Adrenal gland (tissue), 12 donors: ENCODE results near the gene PSTPIP2. TPM values are rescaled to one million over a fixed set of nuclear protein-coding genes. Genes with fewer than 3 reads are reported as not detected.
"Not testable (repeated sequence)": the region's sequence is repeated elsewhere in the genome, so short reads cannot be mapped to it uniquely, and the experiment has no call there.

Source experiments
- DNase-seq, 7 donors: peaks; one replicate each; pipeline ENCODE4 v3.0.0-alpha.2; 2019 to 2020
- H3K27ac ChIP-seq, 5 donors: fragments of 200-600 bp; sonication (generic) in 4 of 5; 1 replicate in 3 of 5; 2 replicates in 2 of 5; pipeline versions ENCODE4 v1.5.1 to v1.8.0; 2016 to 2020; ENCODE audit warnings: mild to moderate bottlenecking in 1 of 5
- H3K27me3 ChIP-seq: fragments of 200-600 bp; 2 replicates; pipeline ENCODE4 v1.8.0; 2021
- H3K36me3 ChIP-seq, 2 donors: fragments of 200-600 bp; replicated peaks in 1 of 2; 1 replicate in 1 of 2; 2 replicates in 1 of 2; pipeline versions ENCODE4 v1.5.1 to v1.8.0; 2018 to 2022
- H3K4me1 ChIP-seq, 2 donors: fragments of 200-600 bp; replicated peaks in 1 of 2; 1 replicate in 1 of 2; 2 replicates in 1 of 2; pipeline versions ENCODE4 v1.5.1 to v1.8.0; 2018 to 2021
- H3K4me3 ChIP-seq, 4 donors: fragments of 200-600 bp; sonication (generic) in 3 of 4; one replicate each; pipeline ENCODE4 v1.5.1; 2016 to 2018
- H3K9me3 ChIP-seq, 3 donors: fragments of 200-600 bp; sonication (generic) in 1 of 3; replicated peaks in 1 of 3; 1 replicate in 2 of 3; 2 replicates in 1 of 3; pipeline versions ENCODE4 v1.5.1 to v1.8.0; 2016 to 2021
- POLR2A ChIP-seq, 2 donors: fragments of 450-650 bp; IDR thresholded peaks; one replicate each; pipeline ENCODE4 v1.6.1; 2017; ENCODE audit warnings: antibody characterized with exemption in 2 of 2, mild to moderate bottlenecking in 2 of 2, moderate library complexity in 1 of 2
- WGBS, 4 donors: extraction: QIAGEN DNeasy Blood & Tissue Kit in 2 of 4; methylation state at CpG; one replicate each; pipeline versions ENCODE4 v1.1.5 to v1.1.7; 2013 to 2017; 5-methylcytosine and 5-hydroxymethylcytosine counted together
- intact Hi-C, 2 donors: fragments of 100-400 bp; cut with DNase I; formaldehyde crosslinking; loops; one replicate each; pipeline versions ENCODE4 v1.14.1 to v1.15.0; 2022 to 2023
- polyA plus RNA-seq, 3 donors: library from polyadenylated mRNA; stranded (reverse); fragments of 200-250 nt in 2 of 3; fragments of 350-450 nt in 1 of 3; fragmentation: Illumina TruSeq in 1 of 3; extraction: RNeasy Lipid Tissue Mini Kit (QIAGEN cat#74804) in 1 of 3; gene quantifications; one replicate each; pipeline ENCODE4 v1.2.3, GENCODE V29; 2013 to 2014
- total RNA-seq, 9 donors: library from RNA; depleted of rRNA in 4 of 9; stranded (reverse); fragments of >200 nt in 4 of 9; fragments of 120-200 nt in 1 of 9; fragmentation: NEBNext Ultra II Directional in 1 of 9; extraction: Animal tissue kit (Norgen Biotek cat#: 25700) in 1 of 9; gene quantifications; one replicate each; pipeline versions ENCODE4 v1.1.0 to v1.2.4, GENCODE V29; 2013 to 2023
- TF ChIP-seq, protein P1 (sequence below), 6 experiments: fragments of 450-650 bp in 4 of 6; fragments of 200-600 bp in 2 of 6; sonication (generic) in 1 of 6; IDR thresholded peaks; 1 replicate in 5 of 6; 2 replicates in 1 of 6; pipeline versions ENCODE4 v1.5.1 to v1.8.0; 2016 to 2021; ENCODE audit warnings: antibody characterized with exemption in 6 of 6, mild to moderate bottlenecking in 2 of 6, moderate library complexity in 1 of 6
- donor health status: healthy with polysubstance abuse.
- donor health status: Bipolar disorder and iron deficiency.
- donor health status: DM: yes; HTN: yes; CAD: no.
- donor health status: DM: no; HTN: no; CAD: no.
- donor health status: DM: no; HTN: no; CAD: no.
- donor health status: DM: yes; HTN: yes; CAD: no.

PSTPIP2 gene
- total and polyA plus RNA-seq, 12 donors: 5.3 to 17.8 (median 8.4) TPM

DNA sequence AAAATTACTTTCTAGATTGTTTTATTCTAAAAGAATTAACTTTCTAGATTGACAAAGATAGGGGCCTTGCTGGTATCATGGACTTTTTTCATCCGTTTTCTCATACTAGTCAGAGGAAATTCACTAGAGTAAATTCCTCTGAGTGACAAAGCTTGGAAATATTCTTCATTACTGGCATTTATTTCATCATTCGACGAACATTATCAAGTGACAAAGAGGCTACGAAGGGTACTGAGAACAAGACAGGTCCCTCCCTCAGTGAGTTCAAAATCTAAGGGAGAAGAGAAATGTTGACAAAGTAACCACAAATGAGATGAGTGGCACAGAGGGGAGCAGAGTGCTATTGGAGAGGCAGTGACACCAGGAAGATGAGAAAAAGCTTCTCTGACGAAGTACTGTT lies 109.2 kb downstream of the PSTPIP2 start:
- no peaks in the 10 kb centered on the region for H3K36me3 ChIP-seq
- intact Hi-C loops: no loop called here
- H3K4me3 ChIP-seq: no peak overlapping the region
- TF ChIP-seq POLR2A (IDR thresholded peaks at IDR 0.05): no peak
- TF ChIP-seq, protein P1, sequence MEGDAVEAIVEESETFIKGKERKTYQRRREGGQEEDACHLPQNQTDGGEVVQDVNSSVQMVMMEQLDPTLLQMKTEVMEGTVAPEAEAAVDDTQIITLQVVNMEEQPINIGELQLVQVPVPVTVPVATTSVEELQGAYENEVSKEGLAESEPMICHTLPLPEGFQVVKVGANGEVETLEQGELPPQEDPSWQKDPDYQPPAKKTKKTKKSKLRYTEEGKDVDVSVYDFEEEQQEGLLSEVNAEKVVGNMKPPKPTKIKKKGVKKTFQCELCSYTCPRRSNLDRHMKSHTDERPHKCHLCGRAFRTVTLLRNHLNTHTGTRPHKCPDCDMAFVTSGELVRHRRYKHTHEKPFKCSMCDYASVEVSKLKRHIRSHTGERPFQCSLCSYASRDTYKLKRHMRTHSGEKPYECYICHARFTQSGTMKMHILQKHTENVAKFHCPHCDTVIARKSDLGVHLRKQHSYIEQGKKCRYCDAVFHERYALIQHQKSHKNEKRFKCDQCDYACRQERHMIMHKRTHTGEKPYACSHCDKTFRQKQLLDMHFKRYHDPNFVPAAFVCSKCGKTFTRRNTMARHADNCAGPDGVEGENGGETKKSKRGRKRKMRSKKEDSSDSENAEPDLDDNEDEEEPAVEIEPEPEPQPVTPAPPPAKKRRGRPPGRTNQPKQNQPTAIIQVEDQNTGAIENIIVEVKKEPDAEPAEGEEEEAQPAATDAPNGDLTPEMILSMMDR (IDR thresholded peaks at IDR 0.05): no peak
- no peaks in the 10 kb centered on the region for H3K9me3 ChIP-seq
- WGBS, 4 donors: 73 to 88% (median 81%) methylated on average over 5 of the region's 5 CpGs
- no peak for DNase-seq
- no peak overlapping the region for H3K27ac ChIP-seq
- no peaks in the 10 kb centered on the region for H3K27me3 ChIP-seq
- H3K4me1 ChIP-seq: peaks cover 25 to 37% of the 10 kb centered on the region in 2 donors

DNA sequence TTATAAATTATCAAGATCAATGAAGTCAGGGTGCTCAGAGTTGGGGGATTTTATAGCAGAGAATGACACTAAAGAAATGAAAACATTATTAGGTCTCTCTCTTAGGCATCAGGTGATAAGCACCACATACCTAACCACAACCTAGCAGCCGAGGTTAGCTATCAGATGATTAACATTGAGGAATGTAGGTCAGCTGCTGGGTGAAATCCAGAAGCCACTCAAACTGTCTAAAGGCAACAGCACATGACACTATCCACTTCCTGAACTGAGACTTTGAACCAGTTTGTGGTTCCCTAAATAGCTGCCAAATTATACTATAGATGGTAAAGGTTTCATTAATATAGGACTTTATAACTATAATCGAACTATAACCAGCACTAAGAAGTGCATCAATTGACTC lies 109.6 kb downstream of the PSTPIP2 start:
- H3K36me3 ChIP-seq: no peaks in the 10 kb centered on the region
- no peak overlapping the region for H3K27ac ChIP-seq
- H3K9me3 ChIP-seq: no peaks in the 10 kb centered on the region
- no peak overlapping the region for H3K4me3 ChIP-seq
- H3K4me1 ChIP-seq: peaks cover 21 to 34% of the 10 kb centered on the region in 2 donors
- no peaks in the 10 kb centered on the region for H3K27me3 ChIP-seq
- DNase-seq: peak in 3 of 7 donors; percentile 17 to 37 (median 24)
- intact Hi-C loops: no loop called here
- 24 to 54% (median 50%) methylated on average over 2 of the region's 2 CpGs for WGBS, 4 donors
- TF ChIP-seq, protein P1 (IDR thresholded peaks at IDR 0.05): no peak
- TF ChIP-seq POLR2A (IDR thresholded peaks at IDR 0.05): no peak

DNA sequence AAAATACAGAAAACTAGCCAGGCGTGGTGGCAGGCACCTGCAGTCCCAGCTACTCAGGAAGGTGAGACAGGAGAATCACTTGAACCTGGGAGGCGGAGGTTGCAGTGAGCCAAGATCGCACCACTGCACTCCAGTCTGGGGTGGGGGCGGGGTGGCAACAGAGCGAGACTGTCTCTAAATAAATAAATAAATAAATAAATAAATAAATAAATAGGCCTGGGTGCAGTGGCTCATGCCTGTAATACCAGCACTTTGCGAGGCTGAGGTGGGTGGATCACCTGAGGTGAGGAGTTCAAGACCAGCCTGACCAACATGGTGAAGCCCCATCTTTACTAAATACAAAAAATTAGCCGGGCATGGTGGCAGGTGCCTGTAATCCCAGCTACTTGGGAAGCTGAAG lies 112.6 kb downstream of the PSTPIP2 start:
- intact Hi-C loops, DNase-seq, H3K9me3 ChIP-seq, H3K4me3 ChIP-seq, H3K27me3 ChIP-seq, H3K27ac ChIP-seq, H3K36me3 ChIP-seq: not testable (repeated sequence)
- 95 to 99% (median 98%) methylated on average over 7 of the region's 7 CpGs for WGBS, 4 donors
- H3K4me1 ChIP-seq: peaks cover 6 to 15% of the 10 kb centered on the region in 2 donors

DNA sequence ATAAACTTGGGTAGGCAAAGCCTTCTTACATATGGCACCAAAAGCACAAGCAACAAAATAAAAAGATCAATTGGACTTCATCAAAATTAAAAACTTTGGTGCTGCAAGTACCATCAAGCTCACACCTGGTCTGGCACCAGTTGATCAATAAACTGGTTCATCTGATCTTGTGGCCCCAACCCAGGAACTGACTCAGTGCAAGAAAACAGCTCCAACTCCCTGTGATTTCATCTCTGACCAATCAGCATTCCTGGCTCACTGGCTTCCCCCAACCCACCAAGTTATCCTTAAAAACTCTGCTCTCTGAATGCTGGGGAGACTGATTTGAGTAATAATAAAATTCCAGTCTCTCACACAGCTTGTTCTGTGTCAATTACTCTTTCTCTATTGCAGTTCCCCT lies 113.3 kb downstream of the PSTPIP2 start:
- Histone ChIP-seq H3K4me3 (no peak overlapping the region), H3K9me3 (no peaks in the 10 kb centered on the region), H3K4me1 (peaks cover 6 to 9% of the 10 kb centered on the region in 2 donors), H3K27ac (no peak overlapping the region), H3K36me3 (peaks cover 0 to 13% of the 10 kb centered on the region in 2 donors), H3K27me3 (no peaks in the 10 kb centered on the region)
- DNase-seq: no peak
- intact Hi-C loops: no loop called here
- TF ChIP-seq, protein P1 (IDR thresholded peaks at IDR 0.05): no peak
- no peak for TF ChIP-seq POLR2A (IDR thresholded peaks at IDR 0.05)

DNA sequence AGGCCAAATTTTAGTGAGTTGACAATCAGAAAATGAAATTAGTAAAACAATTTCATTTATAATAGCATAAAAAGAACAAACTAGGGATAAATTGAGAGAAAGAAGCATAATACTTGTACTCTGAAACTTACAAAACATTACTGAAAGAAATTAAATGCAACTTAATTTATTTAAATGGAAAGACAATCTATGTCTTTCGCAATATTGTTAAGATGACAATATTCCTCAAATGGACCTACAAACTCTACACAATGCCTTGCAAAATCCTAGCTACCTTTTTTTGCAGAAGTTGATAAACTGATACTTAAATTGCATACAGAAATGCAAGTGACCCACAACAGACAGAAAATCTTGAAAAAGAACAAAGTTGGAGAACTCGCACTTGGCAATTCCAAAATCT lies 114.0 kb downstream of the PSTPIP2 start:
- WGBS, 4 donors: 87 to 98% (median 95%) methylated on average over 2 of the region's 2 CpGs
- peaks cover 0 to 20% of the 10 kb centered on the region in 2 donors for H3K36me3 ChIP-seq
- TF ChIP-seq POLR2A (IDR thresholded peaks at IDR 0.05): no peak
- TF ChIP-seq, protein P1 (IDR thresholded peaks at IDR 0.05): no peak

More for the DNA sequence above, 114.0 kb downstream of the PSTPIP2 start:
- intact Hi-C loops: no loop called here
- peaks cover 6 to 9% of the 10 kb centered on the region in 2 donors for H3K4me1 ChIP-seq
- H3K9me3 ChIP-seq: no peaks in the 10 kb centered on the region
- H3K27ac ChIP-seq: no peak overlapping the region
- no peak overlapping the region for H3K4me3 ChIP-seq
- DNase-seq: no peak
- H3K27me3 ChIP-seq: no peaks in the 10 kb centered on the region
